AG04450 (cell line): ENCODE measurements around the gene SLC5A10. TPM values are rescaled to one million over a fixed set of nuclear protein-coding genes. Genes with fewer than 3 reads are reported as not detected.
A peak's percentile ranks its signal among the peaks of the same experiment; 100 is the strongest.

Experiments used
- CTCF ChIA-PET: fragments of 300-600, 350-600 bp; formaldehyde crosslinking; extraction: SDS; loops from one replicate; lab custom pipeline; 2022; ENCODE audit warnings: antibody characterized with exemption, inconsistent platforms; lab: Charles Lee
- POLR2A ChIA-PET: fragments of 350-600 bp; formaldehyde crosslinking; extraction: SDS; loops from one replicate; lab custom pipeline; 2021; ENCODE audit warnings: antibody characterized with exemption, inconsistent platforms; lab: Yijun Ruan, JAX
- DNase-seq: peaks from one replicate; pipeline ENCODE4 v3.0.0-alpha.2; 2011; ENCODE audit warnings: low read depth, low spot score
- H3K27ac ChIP-seq: one replicate; pipeline ENCODE4 v1.5.1; 2012; ENCODE audit warnings: low read depth, low read length, control low read depth
- H3K27me3 ChIP-seq: one replicate; pipeline ENCODE4 v1.6.0; 2012; ENCODE audit warnings: low read length; ENCODE audit not compliant: control insufficient read depth, insufficient read depth
- H3K4me3 ChIP-seq: 2 replicates; pipeline ENCODE4 v1.5.1; 2011; ENCODE audit warnings: mild to moderate bottlenecking, low read depth, low read length, control low read depth
- H3K9me3 ChIP-seq: 2 replicates; pipeline ENCODE4 v1.5.1; 2012; ENCODE audit warnings: low read length; ENCODE audit not compliant: control insufficient read depth, insufficient read depth
- CTCF ChIP-seq: IDR thresholded peaks from 2 replicates; pipeline ENCODE4 v1.5.1; 2011; ENCODE audit warnings: low read depth, low read length, control low read depth, inconsistent platforms
- polyA plus RNA-seq: library from polyadenylated mRNA; depleted of rRNA; stranded (reverse); fragments of >200 nt; gene quantifications from 2 replicates; pipeline ENCODE4 v1.2.3, GENCODE V29; 2011

SLC5A10 gene
- polyA plus RNA-seq, 1 experiment: not detected

- POLR2A ChIA-PET: interaction anchor here (1.1 kb wide), 1 partner anchor 42 kb away, joined by 4 read pairs; no protein-coding TSS in a partner anchor
- Histone ChIP-seq H3K27ac (peak overlapping the region; percentile 21), H3K27me3 (no peaks in the 10 kb centered on the region), H3K9me3 (no peaks in the 10 kb centered on the region; the same call in 1 of the 2 replicates), H3K4me3 (peak overlapping the region; percentile 73)
- CTCF ChIA-PET: interaction anchor here (0.8 kb wide), 1 partner anchor 42 kb away, joined by 3 read pairs; no protein-coding TSS in a partner anchor
- no peak for DNase-seq
- TF ChIP-seq CTCF: no peak
Observed at GRCh38 chr17:19002805-19003542, 51.0 kb downstream of the SLC5A10 start.

GRCh38 chr17:19003543-19004420 lies 51.8 kb downstream of the SLC5A10 start:
- no peak for DNase-seq
- Histone ChIP-seq H3K9me3 (no peaks in the 10 kb centered on the region; the same call in 1 of the 2 replicates), H3K27me3 (no peaks in the 10 kb centered on the region), H3K4me3 (peak overlapping the region; percentile 73), H3K27ac (peak overlapping the region; percentile 77)
- ChIA-PET POLR2A (interaction anchor here (1.1 kb wide), 1 partner anchor 43 kb away, joined by 4 read pairs; no protein-coding TSS in a partner anchor), CTCF (no interaction called here)
- TF ChIP-seq CTCF: no peak

DNA sequence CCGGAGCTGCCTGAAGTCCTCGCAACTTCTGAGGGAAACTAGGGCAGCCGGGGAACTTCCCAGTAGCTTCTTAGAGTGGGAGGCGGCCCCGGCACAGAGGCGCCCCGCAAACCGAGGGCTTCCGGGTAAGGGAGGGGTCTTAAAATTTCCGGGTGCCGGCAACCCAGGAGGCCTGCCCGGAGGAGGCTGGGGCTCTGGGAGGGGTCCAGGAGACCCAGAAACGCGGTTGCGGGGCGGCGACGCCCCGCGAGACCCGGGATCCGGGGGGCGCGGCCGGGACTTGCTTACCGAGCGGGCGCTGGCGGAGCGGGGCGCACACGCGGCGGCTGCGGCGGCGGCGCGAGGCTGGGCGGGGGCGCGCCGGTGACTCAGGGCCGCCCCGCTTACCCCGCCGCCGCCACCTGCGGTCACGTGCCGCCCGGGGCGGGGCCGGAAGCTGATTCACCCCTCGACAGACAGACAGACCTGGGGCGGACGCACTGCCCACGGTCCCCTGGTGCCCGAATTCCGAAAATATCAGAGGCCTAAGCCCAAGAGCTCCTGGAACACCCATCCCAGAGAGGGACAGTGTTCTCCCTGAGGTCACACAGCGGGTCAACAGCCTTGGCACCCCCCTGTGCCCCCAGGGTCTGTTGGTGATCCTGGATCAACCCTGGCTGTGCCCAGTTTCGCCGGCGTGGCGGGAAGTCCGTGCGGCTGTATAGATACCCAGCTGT lies 52.6 kb downstream of the SLC5A10 start, which contains the start of gene FAM83G:
Gene FAM83G, minus strand, starts transcription at position 344 of the 716 bp plus-strand sequence. CDS start 723 bp downstream, outside the sequence.
- no peak for TF ChIP-seq CTCF
- CTCF ChIA-PET: interaction anchor here (0.6 kb wide), 1 partner anchor 43 kb away, joined by 3 read pairs; no protein-coding TSS in a partner anchor
- peak within 1 kb of the TSS; percentile 77 for H3K27ac ChIP-seq
- no peaks in the 10 kb centered on the region; the same call in 1 of the 2 replicates for H3K9me3 ChIP-seq
- H3K4me3 ChIP-seq: peak within 1 kb of the TSS; percentile 73
- H3K27me3 ChIP-seq: no peaks in the 10 kb centered on the region
- DNase-seq: no peak
- POLR2A ChIA-PET: no interaction called here

DNA sequence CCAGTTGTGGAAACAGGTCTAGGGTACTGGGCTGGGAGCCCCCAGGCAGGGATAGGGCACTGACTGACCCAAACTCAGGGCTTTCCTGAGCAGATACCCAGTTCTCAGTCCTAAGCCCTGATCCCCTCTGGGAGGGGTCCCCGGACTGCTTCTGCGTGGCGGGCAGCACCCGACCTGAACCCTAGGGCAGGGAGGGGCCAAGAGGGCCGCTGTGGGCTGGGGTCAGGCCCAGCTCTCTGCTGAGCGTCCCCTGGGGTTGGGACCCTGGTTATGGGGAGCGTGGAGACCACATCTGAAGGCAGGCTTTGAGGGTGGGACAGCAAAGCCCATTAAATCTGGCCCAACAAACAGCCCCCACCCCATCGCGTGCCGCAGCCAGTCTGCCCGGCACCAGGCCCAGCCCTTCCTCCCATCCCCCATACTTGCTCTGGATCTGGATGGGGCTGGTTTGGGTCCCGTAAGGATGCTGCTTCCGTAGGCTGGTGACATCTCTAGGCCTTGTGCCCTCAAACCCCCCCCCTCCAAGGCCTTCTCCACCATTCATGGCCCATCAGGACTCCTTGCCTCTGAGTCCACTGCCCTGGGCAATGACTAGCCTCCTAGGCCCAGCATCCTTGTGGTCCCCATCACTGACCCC lies 53.3 kb downstream of the SLC5A10 start:
- H3K4me3 ChIP-seq: peak overlapping the region; percentile 73
- CTCF ChIA-PET: interaction anchor here (0.6 kb wide), 1 partner anchor 44 kb away, joined by 3 read pairs; no protein-coding TSS in a partner anchor
- POLR2A ChIA-PET: no interaction called here
- H3K9me3 ChIP-seq: no peaks in the 10 kb centered on the region; the same call in 1 of the 2 replicates
- TF ChIP-seq CTCF: no peak
- H3K27ac ChIP-seq: peak overlapping the region; percentile 61
- no peak for DNase-seq
- H3K27me3 ChIP-seq: no peaks in the 10 kb centered on the region
